Panc1 (cell line): ENCODE data around the gene ATPAF2. TPM values are rescaled to one million over a fixed set of nuclear protein-coding genes. Genes with fewer than 3 reads are reported as not detected.
A peak's percentile ranks its signal among the peaks of the same experiment; 100 is the strongest.

ENCODE experiments used
- ATAC-seq: fragments of 200-7000 bp; cut with Tn5 transposase; 2 replicates; pipeline ENCODE4 v1.9.1; 2020; ENCODE audit warnings: mild to moderate bottlenecking, moderate library complexity
- BruUV-seq: library from RNA; stranded (reverse); fragments of 400-500 nt; replicated peaks from 2 replicates; lab custom pipeline; 2021; lab: Mats Ljungman, UMichigan
- CTCF ChIA-PET: fragments of 300-600 bp; sonication (Branson Sonifier 250); formaldehyde crosslinking; loops from one replicate; lab custom pipeline; 2022; ENCODE audit warnings: antibody characterized with exemption; lab: Charles Lee
- POLR2A ChIA-PET: fragments of 300-600 bp; sonication (Branson Sonifier 250); formaldehyde crosslinking; loops from one replicate; lab custom pipeline; 2022; ENCODE audit warnings: antibody characterized with exemption; lab: Charles Lee
- DNase-seq: peaks from one replicate; pipeline ENCODE4 v3.0.0-alpha.2; 2010; ENCODE audit warnings: low read depth, low spot score
- H3K27ac ChIP-seq: 2 replicates; pipeline ENCODE4 v1.5.1; 2011; ENCODE audit warnings: mild to moderate bottlenecking, low read length, inconsistent platforms
- H3K27me3 ChIP-seq: fragments of 200-500 bp; sonication (Bioruptor generic); 2 replicates; pipeline ENCODE4 v1.6.0; 2014; ENCODE audit warnings: low read length, inconsistent platforms; ENCODE audit not compliant: control insufficient read depth, insufficient read depth
- H3K36me3 ChIP-seq: fragments of 200-500 bp; sonication (Bioruptor generic); 2 replicates; pipeline ENCODE4 v1.5.1; 2014; ENCODE audit warnings: inconsistent platforms, mild to moderate bottlenecking, low read length, moderate library complexity; ENCODE audit not compliant: control insufficient read depth, insufficient read depth
- H3K4me1 ChIP-seq: 2 replicates; pipeline ENCODE4 v1.5.1; 2011; ENCODE audit warnings: inconsistent platforms, mild to moderate bottlenecking, low read length, moderate library complexity; ENCODE audit not compliant: control insufficient read depth, insufficient read depth
- H3K4me3 ChIP-seq, 2 experiments: 2 replicates each; pipeline ENCODE4 v1.5.1; 2011 to 2012; ENCODE audit warnings: low read depth in 2 of 2, low read length in 2 of 2, mild to moderate bottlenecking in 2 of 2, inconsistent platforms in 1 of 2, moderate library complexity in 1 of 2
- H3K9me3 ChIP-seq: fragments of 200-500 bp; sonication (Bioruptor generic); 2 replicates; pipeline ENCODE4 v1.5.1; 2014; ENCODE audit warnings: low read depth, mild to moderate bottlenecking, inconsistent platforms, low read length, moderate library complexity; ENCODE audit not compliant: control insufficient read depth, insufficient read depth
- POLR2AphosphoS5 ChIP-seq: IDR thresholded peaks from 2 replicates; pipeline ENCODE4 v1.6.1; 2012; ENCODE audit warnings: mild to moderate bottlenecking, low read depth, low read length, moderate library complexity
- SIN3A ChIP-seq: IDR thresholded peaks from 2 replicates; pipeline ENCODE4 v1.6.1; 2012; ENCODE audit warnings: low read depth, mild to moderate bottlenecking, low read length, moderate library complexity, borderline replicate concordance; ENCODE audit not compliant: insufficient read depth
- TCF7L2 ChIP-seq: IDR thresholded peaks from 2 replicates; pipeline ENCODE4 v1.6.1; 2011; ENCODE audit warnings: mild to moderate bottlenecking, low read depth, low read length, inconsistent platforms
- in situ Hi-C: cut with HindIII; loops from 2 replicates; pipeline ENCODE4 v1.10.0; 2016; ENCODE audit warnings: low sequenced_read_pairs, low pct_unique_long_range_greater_than_20kb
- intact Hi-C: fragments of 100-400 bp; cut with micrococcal nuclease; formaldehyde crosslinking; loops from one replicate; pipeline ENCODE4 v1.10.0; 2022; ENCODE audit not compliant: unreplicated experiment
- total RNA-seq: library from RNA; stranded (reverse); gene quantifications from one replicate; pipeline ENCODE4 v1.2.1, GENCODE V29; 2021; ENCODE audit not compliant: unreplicated experiment
- TF ChIP-seq, protein P1 (sequence below): fragments of 450-650 bp; IDR thresholded peaks from 2 replicates; pipeline ENCODE4 v1.5.1; 2017; ENCODE audit warnings: mild to moderate bottlenecking
- TF ChIP-seq, protein P2 (sequence below), 2 experiments: IDR thresholded peaks; 2 replicates each; pipeline ENCODE4 v1.6.1; 2011 to 2012; ENCODE audit warnings: low read depth in 2 of 2, control low read depth in 1 of 2, low read length in 1 of 2, mild to moderate bottlenecking in 1 of 2, moderate library complexity in 1 of 2; ENCODE audit not compliant: insufficient read depth in 1 of 2

Gene ATPAF2
- total RNA-seq, 1 experiment from 2014 or later = 22.3 TPM

DNA sequence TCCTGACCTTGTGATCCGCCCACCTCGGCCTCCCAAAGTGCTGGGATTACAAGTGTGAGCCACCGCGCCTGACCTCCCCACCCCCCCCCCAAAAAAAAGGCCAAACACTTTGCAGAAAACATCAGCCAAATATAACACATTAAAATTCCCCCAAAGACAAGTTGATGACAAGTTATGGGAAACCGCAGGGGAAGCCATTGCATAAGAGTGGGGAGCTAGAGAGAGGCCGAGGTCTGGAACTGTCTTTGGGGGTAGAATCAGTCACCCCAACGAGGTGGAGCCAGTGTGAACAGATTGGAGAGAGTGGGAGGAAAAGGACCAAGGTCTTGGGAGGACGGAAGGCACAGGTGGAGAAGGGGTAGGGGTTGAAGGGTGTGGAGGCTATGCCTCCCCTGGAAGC, 63.5 kb downstream of the ATPAF2 start:
- H3K27ac ChIP-seq = no peak overlapping the region
- no peaks in the 10 kb centered on the region for H3K9me3 ChIP-seq
- ATAC-seq = no peak
- in situ Hi-C loops = no loop called here
- H3K4me1 ChIP-seq = peaks cover 14% of the 10 kb centered on the region
- no TSS peak for BruUV-seq
- H3K27me3 ChIP-seq = no peaks in the 10 kb centered on the region
- CTCF ChIA-PET = no interaction called here
- intact Hi-C loops = no loop called here
- no peak overlapping the region for H3K4me3 ChIP-seq
- DNase-seq = no peak
- POLR2A ChIA-PET = interaction anchor here (0.6 kb wide), 1 partner anchor 14 kb away, joined by 4 read pairs; no protein-coding TSS in a partner anchor
- no peak for TF ChIP-seq SIN3A
- TF ChIP-seq, protein P1, sequence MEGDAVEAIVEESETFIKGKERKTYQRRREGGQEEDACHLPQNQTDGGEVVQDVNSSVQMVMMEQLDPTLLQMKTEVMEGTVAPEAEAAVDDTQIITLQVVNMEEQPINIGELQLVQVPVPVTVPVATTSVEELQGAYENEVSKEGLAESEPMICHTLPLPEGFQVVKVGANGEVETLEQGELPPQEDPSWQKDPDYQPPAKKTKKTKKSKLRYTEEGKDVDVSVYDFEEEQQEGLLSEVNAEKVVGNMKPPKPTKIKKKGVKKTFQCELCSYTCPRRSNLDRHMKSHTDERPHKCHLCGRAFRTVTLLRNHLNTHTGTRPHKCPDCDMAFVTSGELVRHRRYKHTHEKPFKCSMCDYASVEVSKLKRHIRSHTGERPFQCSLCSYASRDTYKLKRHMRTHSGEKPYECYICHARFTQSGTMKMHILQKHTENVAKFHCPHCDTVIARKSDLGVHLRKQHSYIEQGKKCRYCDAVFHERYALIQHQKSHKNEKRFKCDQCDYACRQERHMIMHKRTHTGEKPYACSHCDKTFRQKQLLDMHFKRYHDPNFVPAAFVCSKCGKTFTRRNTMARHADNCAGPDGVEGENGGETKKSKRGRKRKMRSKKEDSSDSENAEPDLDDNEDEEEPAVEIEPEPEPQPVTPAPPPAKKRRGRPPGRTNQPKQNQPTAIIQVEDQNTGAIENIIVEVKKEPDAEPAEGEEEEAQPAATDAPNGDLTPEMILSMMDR = no peak
- TF ChIP-seq, protein P2, sequence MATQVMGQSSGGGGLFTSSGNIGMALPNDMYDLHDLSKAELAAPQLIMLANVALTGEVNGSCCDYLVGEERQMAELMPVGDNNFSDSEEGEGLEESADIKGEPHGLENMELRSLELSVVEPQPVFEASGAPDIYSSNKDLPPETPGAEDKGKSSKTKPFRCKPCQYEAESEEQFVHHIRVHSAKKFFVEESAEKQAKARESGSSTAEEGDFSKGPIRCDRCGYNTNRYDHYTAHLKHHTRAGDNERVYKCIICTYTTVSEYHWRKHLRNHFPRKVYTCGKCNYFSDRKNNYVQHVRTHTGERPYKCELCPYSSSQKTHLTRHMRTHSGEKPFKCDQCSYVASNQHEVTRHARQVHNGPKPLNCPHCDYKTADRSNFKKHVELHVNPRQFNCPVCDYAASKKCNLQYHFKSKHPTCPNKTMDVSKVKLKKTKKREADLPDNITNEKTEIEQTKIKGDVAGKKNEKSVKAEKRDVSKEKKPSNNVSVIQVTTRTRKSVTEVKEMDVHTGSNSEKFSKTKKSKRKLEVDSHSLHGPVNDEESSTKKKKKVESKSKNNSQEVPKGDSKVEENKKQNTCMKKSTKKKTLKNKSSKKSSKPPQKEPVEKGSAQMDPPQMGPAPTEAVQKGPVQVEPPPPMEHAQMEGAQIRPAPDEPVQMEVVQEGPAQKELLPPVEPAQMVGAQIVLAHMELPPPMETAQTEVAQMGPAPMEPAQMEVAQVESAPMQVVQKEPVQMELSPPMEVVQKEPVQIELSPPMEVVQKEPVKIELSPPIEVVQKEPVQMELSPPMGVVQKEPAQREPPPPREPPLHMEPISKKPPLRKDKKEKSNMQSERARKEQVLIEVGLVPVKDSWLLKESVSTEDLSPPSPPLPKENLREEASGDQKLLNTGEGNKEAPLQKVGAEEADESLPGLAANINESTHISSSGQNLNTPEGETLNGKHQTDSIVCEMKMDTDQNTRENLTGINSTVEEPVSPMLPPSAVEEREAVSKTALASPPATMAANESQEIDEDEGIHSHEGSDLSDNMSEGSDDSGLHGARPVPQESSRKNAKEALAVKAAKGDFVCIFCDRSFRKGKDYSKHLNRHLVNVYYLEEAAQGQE (IDR thresholded peaks at IDR 0.05; ENCODE audit: insufficient read depth in 1 of 2, low read depth in 2 of 2, low read length in 1 of 2) = no peak
- no peak for TF ChIP-seq POLR2AphosphoS5
- no peak for TF ChIP-seq TCF7L2
- no peaks in the 10 kb centered on the region; the same call in 1 of the 2 replicates for H3K36me3 ChIP-seq

DNA sequence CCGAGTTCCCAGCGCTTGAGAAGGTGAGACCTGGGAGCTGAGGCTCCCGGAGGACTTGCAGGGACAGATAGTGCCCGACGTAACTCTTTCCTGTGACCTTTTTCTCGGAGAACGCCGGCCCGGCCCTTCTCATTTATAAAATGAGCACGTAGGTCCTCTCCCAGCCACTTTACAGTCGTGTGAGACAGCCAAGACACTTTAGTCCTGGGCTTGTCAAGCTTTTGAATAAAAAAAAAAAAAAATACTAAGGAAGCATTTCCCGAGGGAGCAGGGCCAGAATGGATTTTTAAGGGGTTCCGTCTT, 66.1 kb downstream of the ATPAF2 start:
- H3K9me3 ChIP-seq = no peaks in the 10 kb centered on the region
- POLR2A ChIA-PET = interaction anchor here (0.6 to 1.6 kb wide), 5 partner anchors 17 to 155 kb away, joined by 3 to 8 read pairs (median 3); no protein-coding TSS in a partner anchor
- no peak for DNase-seq
- CTCF ChIA-PET = interaction anchor here (0.6 kb wide), 1 partner anchor 87 kb away, joined by 6 read pairs; no protein-coding TSS in a partner anchor
- ATAC-seq = peak; percentile 1; the same call in 1 of the 2 replicates
- no TSS peak for BruUV-seq
- H3K36me3 ChIP-seq = no peaks in the 10 kb centered on the region; the same call in 1 of the 2 replicates
- no peak for TF ChIP-seq POLR2AphosphoS5
- peak overlapping the region; percentile 69 for H3K27ac ChIP-seq
- intact Hi-C loops = no loop called here
- in situ Hi-C loops = no loop called here
- peak overlapping the region; percentile 67 to 75 for H3K4me3 ChIP-seq
- peaks cover 18% of the 10 kb centered on the region for H3K4me1 ChIP-seq
- H3K27me3 ChIP-seq = no peaks in the 10 kb centered on the region
